CD8-positive, alpha-beta memory T cell (primary cell): Measurements from ENCODE around the gene ANKRD23. TPM values are rescaled to one million over a fixed set of nuclear protein-coding genes. Genes with fewer than 3 reads are reported as not detected.
A peak's percentile ranks its signal among the peaks of the same experiment; 100 is the strongest.

Experiments used
- CTCF ChIA-PET: fragments of 350-600 bp; sonication (Branson Sonifier 250); formaldehyde crosslinking; loops from one replicate; lab custom pipeline; 2021; ENCODE audit warnings: antibody characterized with exemption; lab: Charles Lee
- POLR2A ChIA-PET: fragments of 350-600 bp; sonication (Branson Sonifier 250); formaldehyde crosslinking; loops from one replicate; lab custom pipeline; 2021; ENCODE audit warnings: antibody characterized with exemption; lab: Charles Lee
- DNase-seq, 5 donors: peaks; one replicate each; pipeline versions ENCODE4 v3.0.0 to v3.0.0-alpha.2; 2020 to 2022; ENCODE audit warnings: mixed read lengths in 1 of 5
- H3K27ac ChIP-seq: one replicate; pipeline ENCODE4 v1.7.0; 2013; ENCODE audit warnings: low read depth, mild to moderate bottlenecking, low read length, moderate library complexity
- H3K27me3 ChIP-seq: 2 replicates; pipeline ENCODE4 v1.7.0; 2013; ENCODE audit warnings: low read length, mild to moderate bottlenecking; ENCODE audit not compliant: insufficient read depth, poor library complexity, severe bottlenecking
- H3K36me3 ChIP-seq: 2 replicates; pipeline ENCODE4 v1.7.0; 2013; ENCODE audit warnings: mild to moderate bottlenecking, low read length, moderate library complexity; ENCODE audit not compliant: insufficient read depth
- H3K4me1 ChIP-seq: 2 replicates; pipeline ENCODE4 v1.7.0; 2013; ENCODE audit warnings: mild to moderate bottlenecking, low read length, moderate library complexity; ENCODE audit not compliant: insufficient read depth
- H3K4me3 ChIP-seq: 2 replicates; pipeline ENCODE4 v1.7.0; 2013; ENCODE audit warnings: mild to moderate bottlenecking, low read length
- H3K9me3 ChIP-seq: 2 replicates; pipeline ENCODE4 v1.7.0; 2013; ENCODE audit warnings: mild to moderate bottlenecking, low read length
- H3K27ac Mint-ChIP-seq, 8 donors: one replicate each; pipeline ENCODE4 v1.8.0; 2020 to 2021; ENCODE audit warnings: mixed read lengths in 8 of 8, mild to moderate bottlenecking in 6 of 8, inconsistent platforms in 3 of 8, moderate library complexity in 3 of 8
- H3K27me3 Mint-ChIP-seq, 2 donors: one replicate each; pipeline ENCODE4 v1.8.0; 2020 to 2021; ENCODE audit warnings: mixed read lengths in 2 of 2, mild to moderate bottlenecking in 1 of 2, moderate library complexity in 1 of 2
- H3K36me3 Mint-ChIP-seq, 3 donors: one replicate each; pipeline ENCODE4 v1.8.0; 2020 to 2021; ENCODE audit warnings: mixed read lengths in 3 of 3, inconsistent platforms in 1 of 3, mild to moderate bottlenecking in 1 of 3
- H3K4me1 Mint-ChIP-seq, 3 donors: one replicate each; pipeline ENCODE4 v1.8.0; 2020 to 2021; ENCODE audit warnings: mixed read lengths in 3 of 3, inconsistent platforms in 1 of 3, mild to moderate bottlenecking in 1 of 3
- H3K4me3 Mint-ChIP-seq, 7 donors: one replicate each; pipeline ENCODE4 v1.8.0; 2020 to 2021; ENCODE audit warnings: mixed read lengths in 7 of 7, mild to moderate bottlenecking in 6 of 7, moderate library complexity in 4 of 7, inconsistent platforms in 2 of 7
- H3K9me3 Mint-ChIP-seq, 5 donors: one replicate each; pipeline ENCODE4 v1.8.0; 2020 to 2022; ENCODE audit warnings: mixed read lengths in 5 of 5, mild to moderate bottlenecking in 3 of 5, moderate library complexity in 2 of 5, inconsistent platforms in 1 of 5
- polyA plus RNA-seq: library from polyadenylated mRNA; unstranded; fragments of 300-500 nt; fragmentation: Illumina TruSeq; gene quantifications from one replicate; pipeline ENCODE4 v1.2.3, GENCODE V29; 2021
- total RNA-seq, 2 experiments: library from RNA; stranded (reverse); gene quantifications; one replicate each; pipeline ENCODE4 v1.2.3, GENCODE V29; 2021

ANKRD23 gene
- total and polyA plus RNA-seq, 3 experiments from 2014 or later, result 0.47 to 3.9 (median 3.8) TPM

GRCh38 chr2:96887493-96888012 is 43.7 kb upstream of the ANKRD23 start:
- no peaks in the 10 kb centered on the region for H3K9me3 Mint-ChIP-seq
- peaks cover 26 to 35% (median 33%) of the 10 kb centered on the region in 3 donors for H3K4me1 Mint-ChIP-seq
- H3K27ac ChIP-seq, result no peak overlapping the region
- no peak for DNase-seq
- no peaks in the 10 kb centered on the region for H3K27me3 ChIP-seq
- CTCF ChIA-PET, result interaction anchor here (0.7 to 1.6 kb wide), 3 partner anchors 16 to 64 kb away, joined by 3 to 7 read pairs (median 7); partner anchors contain the start of gene ANKRD39
- POLR2A ChIA-PET, result interaction anchor here (0.6 kb wide), 1 partner anchor 361 kb away, joined by 3 read pairs; no protein-coding TSS in a partner anchor
- H3K27me3 Mint-ChIP-seq, result peaks cover 0 to 2% of the 10 kb centered on the region in 2 donors
- no peaks in the 10 kb centered on the region for H3K36me3 Mint-ChIP-seq
- no peaks in the 10 kb centered on the region for H3K36me3 ChIP-seq
- H3K4me1 ChIP-seq, result peaks cover 35% of the 10 kb centered on the region
- H3K27ac Mint-ChIP-seq, result peak overlapping the region in 2 of 8 donors; percentile 36 to 63
- no peak overlapping the region for H3K4me3 Mint-ChIP-seq
- no peak overlapping the region for H3K4me3 ChIP-seq
- H3K9me3 ChIP-seq, result no peaks in the 10 kb centered on the region

GRCh38 chr2:96885432-96886347 is 41.9 kb upstream of the ANKRD23 start:
- H3K9me3 Mint-ChIP-seq, result no peaks in the 10 kb centered on the region
- Histone ChIP-seq H3K4me1 (peaks cover 20% of the 10 kb centered on the region), H3K27me3 (no peaks in the 10 kb centered on the region), H3K9me3 (no peaks in the 10 kb centered on the region), H3K27ac (no peak overlapping the region), H3K4me3 (no peak overlapping the region), H3K36me3 (no peaks in the 10 kb centered on the region)
- H3K36me3 Mint-ChIP-seq, result no peaks in the 10 kb centered on the region
- H3K4me3 Mint-ChIP-seq, result no peak overlapping the region
- H3K27ac Mint-ChIP-seq, result peak overlapping the region in 2 of 8 donors; percentile 0 to 62
- POLR2A ChIA-PET, result no interaction called here
- H3K27me3 Mint-ChIP-seq, result peaks cover 0 to 2% of the 10 kb centered on the region in 2 donors
- no peak for DNase-seq
- peaks cover 9 to 17% (median 16%) of the 10 kb centered on the region in 3 donors for H3K4me1 Mint-ChIP-seq
- CTCF ChIA-PET, result interaction anchor here (0.9 to 1.6 kb wide), 2 partner anchors 28 to 65 kb away, joined by 3 to 7 read pairs; partner anchors contain the start of gene ANKRD39

- Histone ChIP-seq H3K4me3 (no peak overlapping the region), H3K27ac (no peak overlapping the region), H3K27me3 (no peaks in the 10 kb centered on the region), H3K36me3 (no peaks in the 10 kb centered on the region), H3K9me3 (no peaks in the 10 kb centered on the region), H3K4me1 (peaks cover 16% of the 10 kb centered on the region)
- H3K27ac Mint-ChIP-seq, result peak overlapping the region in 1 of 8 donors; percentile 37
- peaks cover 4 to 11% (median 10%) of the 10 kb centered on the region in 3 donors for H3K4me1 Mint-ChIP-seq
- CTCF ChIA-PET, result interaction anchor here (1.6 kb wide), 1 partner anchor 16 kb away, joined by 5 read pairs; no protein-coding TSS in a partner anchor
- no peak overlapping the region for H3K4me3 Mint-ChIP-seq
- H3K9me3 Mint-ChIP-seq, result no peaks in the 10 kb centered on the region
- POLR2A ChIA-PET, result interaction anchor here (0.5 to 0.9 kb wide), 2 partner anchors 26 to 45 kb away, joined by 4 to 9 read pairs; no protein-coding TSS in a partner anchor
- no peak for DNase-seq
- H3K27me3 Mint-ChIP-seq, result peaks cover 0 to 2% of the 10 kb centered on the region in 2 donors
- no peaks in the 10 kb centered on the region for H3K36me3 Mint-ChIP-seq
These were observed 40.7 kb upstream of the ANKRD23 start for GRCh38 chr2:96884299-96885094.

- DNase-seq, result no peak
- H3K4me1 ChIP-seq, result peaks cover 9% of the 10 kb centered on the region
- Mint-ChIP-seq H3K27me3 (peaks cover 0 to 2% of the 10 kb centered on the region in 2 donors), H3K36me3 (no peaks in the 10 kb centered on the region), H3K4me1 (peaks cover 2 to 9% (median 8%) of the 10 kb centered on the region in 3 donors), H3K27ac (peak overlapping the region in 1 of 8 donors; percentile 43), H3K9me3 (no peaks in the 10 kb centered on the region), H3K4me3 (no peak overlapping the region)
- no peaks in the 10 kb centered on the region for H3K36me3 ChIP-seq
- ChIA-PET POLR2A (no interaction called here), CTCF (no interaction called here)
- no peaks in the 10 kb centered on the region for H3K9me3 ChIP-seq
- H3K4me3 ChIP-seq, result no peak overlapping the region
- H3K27ac ChIP-seq, result no peak overlapping the region
- no peaks in the 10 kb centered on the region for H3K27me3 ChIP-seq
These were observed 39.5 kb upstream of the ANKRD23 start for GRCh38 chr2:96883306-96883705.

- no peak overlapping the region for H3K27ac Mint-ChIP-seq
- no peaks in the 10 kb centered on the region for H3K27me3 ChIP-seq
- H3K36me3 Mint-ChIP-seq, result no peaks in the 10 kb centered on the region
- peaks cover 0 to 5% (median 5%) of the 10 kb centered on the region in 3 donors for H3K4me1 Mint-ChIP-seq
- POLR2A ChIA-PET, result no interaction called here
- H3K9me3 Mint-ChIP-seq, result no peaks in the 10 kb centered on the region
- H3K36me3 ChIP-seq, result no peaks in the 10 kb centered on the region
- peaks cover 5% of the 10 kb centered on the region for H3K4me1 ChIP-seq
- CTCF ChIA-PET, result interaction anchor here (1.4 kb wide), 1 partner anchor 25 kb away, joined by 4 read pairs; the partner anchor contains the start of gene ANKRD39
- no peaks in the 10 kb centered on the region for H3K9me3 ChIP-seq
- no peak overlapping the region for H3K4me3 ChIP-seq
- no peak overlapping the region for H3K27ac ChIP-seq
- H3K27me3 Mint-ChIP-seq, result no peaks in the 10 kb centered on the region
- no peak for DNase-seq
- no peak overlapping the region for H3K4me3 Mint-ChIP-seq
These were observed 39.1 kb upstream of the ANKRD23 start for GRCh38 chr2:96882906-96883305.

- peak overlapping the region in 1 of 8 donors; percentile 22 for H3K27ac Mint-ChIP-seq
- H3K27me3 Mint-ChIP-seq, result no peaks in the 10 kb centered on the region
- no peaks in the 10 kb centered on the region for H3K36me3 Mint-ChIP-seq
- H3K4me3 Mint-ChIP-seq, result no peak overlapping the region
- Histone ChIP-seq H3K36me3 (no peaks in the 10 kb centered on the region), H3K4me3 (no peak overlapping the region), H3K27me3 (no peaks in the 10 kb centered on the region), H3K27ac (no peak overlapping the region), H3K4me1 (peaks cover 4% of the 10 kb centered on the region), H3K9me3 (no peaks in the 10 kb centered on the region)
- ChIA-PET CTCF (interaction anchor here (1.4 kb wide), 1 partner anchor 24 kb away, joined by 4 read pairs; the partner anchor contains the start of gene ANKRD39), POLR2A (no interaction called here)
- H3K9me3 Mint-ChIP-seq, result no peaks in the 10 kb centered on the region
- peaks cover 0 to 1% (median 1%) of the 10 kb centered on the region in 3 donors for H3K4me1 Mint-ChIP-seq
- DNase-seq, result no peak
These were observed 38.4 kb upstream of the ANKRD23 start for GRCh38 chr2:96882230-96882629.

- Histone ChIP-seq H3K9me3 (no peaks in the 10 kb centered on the region), H3K27ac (no peak overlapping the region), H3K4me3 (no peak overlapping the region), H3K4me1 (peaks cover 4% of the 10 kb centered on the region), H3K36me3 (no peaks in the 10 kb centered on the region), H3K27me3 (no peaks in the 10 kb centered on the region)
- peaks cover 0 to 3% (median 0%) of the 10 kb centered on the region in 3 donors for H3K4me1 Mint-ChIP-seq
- DNase-seq, result no peak
- H3K36me3 Mint-ChIP-seq, result no peaks in the 10 kb centered on the region
- ChIA-PET CTCF (interaction anchor here (1.4 to 1.5 kb wide), 2 partner anchors 24 to 81 kb away, joined by 3 to 4 read pairs; partner anchors contain the start of gene ANKRD39), POLR2A (no interaction called here)
- H3K27ac Mint-ChIP-seq, result peak overlapping the region in 1 of 8 donors; percentile 23
- H3K4me3 Mint-ChIP-seq, result no peak overlapping the region
- no peaks in the 10 kb centered on the region for H3K27me3 Mint-ChIP-seq
- no peaks in the 10 kb centered on the region for H3K9me3 Mint-ChIP-seq
These were observed 37.8 kb upstream of the ANKRD23 start for GRCh38 chr2:96881349-96882195.
